GM23248 (cell line): ENCODE measurements around the gene CDC20.

Experiments
- EZH2 ChIP-seq: fragments of 200-600 bp; sonication (generic); IDR thresholded peaks from 2 replicates; pipeline ENCODE4 v1.6.1; 2018; ENCODE audit warnings: antibody characterized with exemption, mild to moderate bottlenecking; ENCODE audit not compliant: insufficient read depth, poor library complexity, severe bottlenecking
- EZH2phosphoT487 ChIP-seq: fragments of 200-600 bp; sonication (generic); IDR thresholded peaks from 2 replicates; pipeline ENCODE4 v1.6.1; 2018; ENCODE audit warnings: antibody characterized with exemption, moderate library complexity, mild to moderate bottlenecking, low read depth; ENCODE audit not compliant: insufficient read depth

DNA sequence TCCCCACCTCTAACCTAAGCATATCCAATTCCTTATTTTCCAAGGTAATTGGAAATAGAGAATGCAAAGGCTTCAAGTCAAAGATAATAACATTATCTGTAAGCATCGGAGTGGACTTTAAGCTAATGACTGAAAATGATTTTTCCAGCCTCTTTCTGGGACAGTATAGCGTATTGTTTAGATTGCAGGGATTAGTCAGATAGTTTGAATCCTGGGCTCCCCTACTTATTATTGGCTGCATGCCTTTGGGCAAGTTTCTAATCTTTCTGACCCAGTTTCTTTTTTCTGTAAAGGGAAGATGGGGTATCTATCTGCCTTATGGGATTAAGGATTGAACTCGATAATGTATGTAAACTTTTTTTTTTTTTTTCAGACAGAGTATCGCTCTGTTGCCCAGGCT, 1.5 kb upstream of the CDC20 start:
- TF ChIP-seq EZH2: no peak
- no peak for TF ChIP-seq EZH2phosphoT487
